SKM-1 (cell line): Measurements from ENCODE around the gene FHAD1.

Source experiments
- DNase-seq: peaks from one replicate; lab custom pipeline; 2025; ENCODE audit not compliant: unreplicated experiment; lab: John Stamatoyannopoulos, UW

FHAD1 gene

GRCh38 chr1:15343729-15344128, 96.7 kb downstream of the FHAD1 start:
- no peak for DNase-seq

GRCh38 chr1:15344380-15344779, 97.4 kb downstream of the FHAD1 start:
- DNase-seq = no peak

GRCh38 chr1:15344800-15345704, 98.0 kb downstream of the FHAD1 start:
- no peak for DNase-seq

GRCh38 chr1:15345705-15346345, 98.8 kb downstream of the FHAD1 start:
- peak; percentile 83 for DNase-seq

- no peak for DNase-seq
Observed at GRCh38 chr1:15346346-15347030, 99.5 kb downstream of the FHAD1 start.

- DNase-seq = no peak
Observed at GRCh38 chr1:15347182-15347581, 100.2 kb downstream of the FHAD1 start.

- no peak for DNase-seq
Observed at GRCh38 chr1:15348648-15349047, 101.6 kb downstream of the FHAD1 start.

GRCh38 chr1:15349133-15349532, 102.1 kb downstream of the FHAD1 start:
- DNase-seq = no peak

- no peak for DNase-seq
Observed at GRCh38 chr1:15350151-15350550, 103.1 kb downstream of the FHAD1 start.

- DNase-seq = no peak
Observed at GRCh38 chr1:15350551-15351200, 103.7 kb downstream of the FHAD1 start.

- DNase-seq = no peak
Observed at GRCh38 chr1:15351310-15351709, 104.3 kb downstream of the FHAD1 start.

- DNase-seq = no peak
Observed at GRCh38 chr1:15352128-15352957, 105.3 kb downstream of the FHAD1 start.

- no peak for DNase-seq
Observed at GRCh38 chr1:15353839-15354579, 107.0 kb downstream of the FHAD1 start.

- no peak for DNase-seq
Observed at GRCh38 chr1:15354580-15354965, 107.5 kb downstream of the FHAD1 start.

GRCh38 chr1:15355968-15356625, 109.1 kb downstream of the FHAD1 start:
- no peak for DNase-seq

- no peak for DNase-seq
Observed at GRCh38 chr1:15357612-15358207, 110.7 kb downstream of the FHAD1 start.

- no peak for DNase-seq
Observed at GRCh38 chr1:15358565-15359133, 111.6 kb downstream of the FHAD1 start.

GRCh38 chr1:15360700-15361099, 113.7 kb downstream of the FHAD1 start:
- no peak for DNase-seq
